H1 (cell line): Measurements from ENCODE around the gene NKTR. TPM values are rescaled to one million over a fixed set of nuclear protein-coding genes. Genes with fewer than 3 reads are reported as not detected.

Experiments
- CTCF ChIA-PET: fragments of 300-600 bp; sonication (Branson Sonifier 250); formaldehyde crosslinking; loops from one replicate; lab custom pipeline; 2021; ENCODE audit not compliant: partially characterized antibody; lab: Charles Lee
- POLR2A ChIA-PET: fragments of 300-600 bp; sonication (Branson Sonifier 250); formaldehyde crosslinking; loops from one replicate; lab custom pipeline; 2021; ENCODE audit warnings: inconsistent platforms; ENCODE audit not compliant: partially characterized antibody; lab: Charles Lee
- DNase-seq, 2 experiments: peaks; one replicate each; pipeline versions ENCODE4 v3.0.0 to v3.0.0-alpha.2; 2010 to 2022; ENCODE audit warnings: low spot score in 2 of 2, low read depth in 1 of 2, mixed read lengths in 1 of 2
- FAIRE-seq: peaks from 2 replicates; lab custom pipeline; 2011; peaks lifted over from hg19 to GRCh38; lab: Jason Lieb, UNC
- H2AFZ ChIP-seq: 2 replicates; pipeline ENCODE4 v1.8.1; 2012; ENCODE audit warnings: low read length, inconsistent platforms
- H2AK5ac ChIP-seq: 2 replicates; pipeline ENCODE4 v1.6.1; 2013; ENCODE audit warnings: low read depth, low read length
- H2BK120ac ChIP-seq: replicated peaks from 2 replicates; pipeline ENCODE3; 2013; ENCODE audit warnings: low read depth, low read length, inconsistent platforms
- H2BK12ac ChIP-seq: 2 replicates; pipeline ENCODE4 v1.6.1; 2013; ENCODE audit warnings: low read depth, low read length
- H2BK15ac ChIP-seq: 2 replicates; pipeline ENCODE4 v1.6.1; 2013; ENCODE audit warnings: low read length
- H2BK20ac ChIP-seq: 2 replicates; pipeline ENCODE4 v1.6.1; 2013; ENCODE audit warnings: low read length
- H2BK5ac ChIP-seq: 2 replicates; pipeline ENCODE4 v1.6.1; 2013; ENCODE audit warnings: low read depth, low read length
- H3K14ac ChIP-seq: 2 replicates; pipeline ENCODE4 v1.6.1; 2013; ENCODE audit warnings: inconsistent platforms; ENCODE audit not compliant: insufficient read length
- H3K18ac ChIP-seq: 2 replicates; pipeline ENCODE4 v1.6.1; 2013; ENCODE audit warnings: low read length; ENCODE audit errors: extremely low read depth
- H3K23ac ChIP-seq: 2 replicates; pipeline ENCODE4 v1.6.1; 2013; ENCODE audit warnings: inconsistent platforms; ENCODE audit not compliant: insufficient read length
- H3K23me2 ChIP-seq: 2 replicates; pipeline ENCODE4 v1.6.1; 2013; ENCODE audit warnings: low read depth, low read length
- H3K27ac ChIP-seq: 2 replicates; pipeline ENCODE4 v1.6.1; 2011; ENCODE audit warnings: low read depth, low read length, inconsistent platforms
- H3K27me3 ChIP-seq, 4 experiments: replicated peaks in 1 of 4; 1 replicate in 1 of 4; 2 replicates in 3 of 4; pipeline versions ENCODE4 v1.6.1 to v1.8.1; 2011 to 2013; ENCODE audit warnings: low read length in 3 of 4, mild to moderate bottlenecking in 3 of 4, inconsistent platforms in 2 of 4, mixed read lengths in 2 of 4, moderate library complexity in 1 of 4; ENCODE audit not compliant: control insufficient read depth in 3 of 4, insufficient read depth in 3 of 4; ENCODE audit errors: extremely low read depth in 1 of 4
- H3K36me3 ChIP-seq, 4 experiments: 2 replicates each; pipeline versions ENCODE4 v1.6.1 to v1.8.1; 2011 to 2013; ENCODE audit warnings: mild to moderate bottlenecking in 4 of 4, low read length in 3 of 4, moderate library complexity in 2 of 4, control low read depth in 1 of 4, inconsistent platforms in 1 of 4; ENCODE audit not compliant: insufficient read depth in 4 of 4, control insufficient read depth in 2 of 4
- H3K4ac ChIP-seq: replicated peaks from 2 replicates; pipeline ENCODE3; 2013; ENCODE audit warnings: low read length, low read depth, mixed read lengths, inconsistent platforms; ENCODE audit not compliant: insufficient read length
- H3K4me1 ChIP-seq, 4 experiments: replicated peaks in 1 of 4; 1 replicate in 1 of 4; 2 replicates in 3 of 4; pipeline versions ENCODE4 v1.6.1 to v1.8.1; 2011 to 2013; ENCODE audit warnings: low read length in 3 of 4, inconsistent platforms in 2 of 4, mixed read lengths in 1 of 4; ENCODE audit not compliant: insufficient read depth in 4 of 4, control insufficient read depth in 3 of 4
- H3K4me2 ChIP-seq, 2 experiments: 2 replicates each; pipeline versions ENCODE4 v1.6.1 to v1.8.1; 2011 to 2013; ENCODE audit warnings: low read depth in 2 of 2, low read length in 2 of 2, control low read depth in 1 of 2, inconsistent platforms in 1 of 2, mild to moderate bottlenecking in 1 of 2; ENCODE audit not compliant: insufficient read depth in 1 of 2
- H3K4me3 ChIP-seq, 4 experiments: fragments of 200-600, 300-600 bp in 1 of 4; sonication (generic), shearing (Covaris generic), sonication (Bioruptor Twin) in 1 of 4; 2 replicates each; pipeline versions ENCODE4 v1.5.1 to v1.8.1; 2011 to 2016; ENCODE audit warnings: low read length in 4 of 4, low read depth in 3 of 4, control low read depth in 2 of 4, inconsistent platforms in 2 of 4, mild to moderate bottlenecking in 2 of 4, mixed read lengths in 1 of 4, moderate library complexity in 1 of 4; ENCODE audit not compliant: insufficient read depth in 2 of 4; ENCODE audit errors: extremely low read depth in 1 of 4
- H3K56ac ChIP-seq: replicated peaks from 2 replicates; pipeline ENCODE3; 2013; ENCODE audit warnings: low read depth, mild to moderate bottlenecking, mixed read lengths, low read length, inconsistent platforms; ENCODE audit not compliant: insufficient read length
- H3K79me1 ChIP-seq: 2 replicates; pipeline ENCODE4 v1.6.1; 2013; ENCODE audit warnings: low read depth, low read length, control low read depth
- H3K79me2 ChIP-seq, 2 experiments: 2 replicates each; pipeline versions ENCODE4 v1.6.1 to v1.8.1; 2012 to 2013; ENCODE audit warnings: low read length in 2 of 2, mild to moderate bottlenecking in 2 of 2, inconsistent platforms in 1 of 2; ENCODE audit not compliant: insufficient read depth in 2 of 2, control insufficient read depth in 1 of 2
- H3K9ac ChIP-seq, 4 experiments: replicated peaks in 1 of 4; 1 replicate in 1 of 4; 2 replicates in 3 of 4; pipeline versions ENCODE4 v1.6.1 to v1.8.1; 2011 to 2013; ENCODE audit warnings: low read depth in 3 of 4, low read length in 3 of 4, control low read depth in 2 of 4, mild to moderate bottlenecking in 2 of 4, moderate library complexity in 2 of 4, inconsistent platforms in 1 of 4; ENCODE audit errors: extremely low read depth in 1 of 4
- H3K9me3 ChIP-seq, 2 experiments: 2 replicates each; pipeline versions ENCODE4 v1.6.1 to v1.8.1; 2012 to 2013; ENCODE audit warnings: mild to moderate bottlenecking in 2 of 2, moderate library complexity in 2 of 2, control low read depth in 1 of 2, inconsistent platforms in 1 of 2, low read depth in 1 of 2, low read length in 1 of 2, mixed read lengths in 1 of 2; ENCODE audit not compliant: insufficient read depth in 2 of 2
- H4K20me1 ChIP-seq, 2 experiments: replicated peaks in 1 of 2; 2 replicates each; pipeline versions ENCODE3 to v1.8.1; 2011 to 2013; ENCODE audit warnings: inconsistent platforms in 2 of 2, low read length in 2 of 2, mild to moderate bottlenecking in 1 of 2; ENCODE audit not compliant: insufficient read depth in 2 of 2, control insufficient read depth in 1 of 2
- H4K5ac ChIP-seq: 2 replicates; pipeline ENCODE4 v1.6.1; 2013; ENCODE audit warnings: low read length, low read depth, mixed read lengths, inconsistent platforms; ENCODE audit not compliant: insufficient read length
- H4K8ac ChIP-seq: 2 replicates; pipeline ENCODE4 v1.8.0; 2013; ENCODE audit warnings: mild to moderate bottlenecking, moderate library complexity, low read length, inconsistent platforms; ENCODE audit not compliant: insufficient read depth; ENCODE audit errors: extremely low read depth
- H4K91ac ChIP-seq: replicated peaks from 2 replicates; pipeline ENCODE3; 2013; ENCODE audit warnings: low read length, mixed read lengths, inconsistent platforms; ENCODE audit not compliant: insufficient read length
- CTCF ChIP-seq, 3 experiments: IDR thresholded peaks; 1 replicate in 2 of 3; 2 replicates in 1 of 3; pipeline versions ENCODE4 v1.5.1 to v1.6.1; 2011; ENCODE audit warnings: low read length in 3 of 3, mild to moderate bottlenecking in 3 of 3, inconsistent platforms in 2 of 3, low read depth in 1 of 3, moderate library complexity in 1 of 3; ENCODE audit not compliant: insufficient read depth in 1 of 3; ENCODE audit errors: control extremely low read depth in 1 of 3
- EGR1 ChIP-seq: IDR thresholded peaks from 2 replicates; pipeline ENCODE4 v1.6.1; 2011; ENCODE audit warnings: low read depth, low read length, borderline replicate concordance
- GABPA ChIP-seq: IDR thresholded peaks from 2 replicates; pipeline ENCODE4 v1.6.1; 2011; ENCODE audit warnings: mild to moderate bottlenecking, low read length, moderate library complexity, borderline replicate concordance; ENCODE audit not compliant: insufficient read depth
- HDAC2 ChIP-seq, 2 experiments: fragments of 300-600 bp in 1 of 2; sonication (generic) in 1 of 2; IDR thresholded peaks; 2 replicates each; pipeline ENCODE4 v1.6.1; 2011 to 2012; ENCODE audit warnings: low read depth in 2 of 2, low read length in 2 of 2, mild to moderate bottlenecking in 2 of 2, moderate library complexity in 2 of 2, borderline replicate concordance in 1 of 2, inconsistent platforms in 1 of 2
- SP1 ChIP-seq: IDR thresholded peaks from 2 replicates; pipeline ENCODE4 v1.6.1; 2011; ENCODE audit warnings: low read depth, low read length
- SRF ChIP-seq: IDR thresholded peaks from 2 replicates; pipeline ENCODE4 v1.6.1; 2011; ENCODE audit warnings: mild to moderate bottlenecking, low read depth, low read length, moderate library complexity
- SUZ12 ChIP-seq: fragments of 200-600 bp; sonication (generic); IDR thresholded peaks from 2 replicates; pipeline ENCODE4 v1.6.1; 2012; ENCODE audit warnings: mild to moderate bottlenecking, inconsistent platforms, low read length, moderate library complexity, mixed read lengths
- TAF7 ChIP-seq: optimal IDR thresholded peaks from 2 replicates; pipeline ENCODE3; 2011; ENCODE audit warnings: low read depth, mild to moderate bottlenecking, inconsistent platforms, low read length, moderate library complexity, borderline replicate concordance
- WGBS, 2 experiments: shearing (Covaris generic) in 1 of 2; methylation state at CpG; one replicate each; pipeline versions ENCODE4 v1.1.6 to v1.1.7; 2013 to 2015; ENCODE audit warnings: low lambda C conversion rate in 2 of 2, mixed read lengths in 2 of 2, inconsistent platforms in 1 of 2, low coverage in 1 of 2, missing lambda C conversion rate in 1 of 2; ENCODE audit not compliant: insufficient replicate concordance in 2 of 2, insufficient coverage in 1 of 2, insufficient read length in 1 of 2; ENCODE audit errors: extremely low coverage in 1 of 2, missing lambda C conversion rate in 1 of 2; 5-methylcytosine and 5-hydroxymethylcytosine counted together
- polyA plus RNA-seq, 7 experiments: library from polyadenylated mRNA; depleted of rRNA in 3 of 7; stranded (reverse) in 5 of 7; unstranded in 2 of 7; fragments of >200 nt in 5 of 7; fragments of 200-250 nt in 2 of 7; gene quantifications; 1 replicate in 5 of 7; 2 replicates in 1 of 7; 4 replicates in 1 of 7; pipeline versions ENCODE4 v1.2.1 to v1.2.3, GENCODE V29; 2011 to 2013; ENCODE audit warnings: missing spikeins in 2 of 7, mixed read lengths in 2 of 7
- total RNA-seq: library from RNA; stranded (reverse); fragmentation: NEBNext Ultra II Directional; extraction: Animal tissue kit (Norgen Biotek cat#: 25700); gene quantifications from 2 replicates; pipeline ENCODE4 v1.2.1, GENCODE V29; 2021
- TF ChIP-seq, protein P1 (sequence below): IDR thresholded peaks from 2 replicates; pipeline ENCODE4 v1.6.1; 2011; ENCODE audit warnings: low read length, improper control_type of control experiment

The NKTR gene
- total and polyA plus RNA-seq, 2 of the 8 experiments (the other 6 are each of a cell fraction or from before 2014, with no cell fraction given), result 24.1 to 62.2 TPM

- H2AK5ac ChIP-seq, result peak overlapping the region; percentile 82; the same call in 1 of the 2 replicates
- no peak for FAIRE-seq
- no peak overlapping the region for H2AFZ ChIP-seq
- no peak overlapping the region for H3K9ac ChIP-seq
- DNase-seq, result no peak
- H2BK20ac ChIP-seq, result no peak overlapping the region
- CTCF ChIA-PET, result interaction anchor here (0.8 to 1.9 kb wide), 5 partner anchors 57 to 87 kb away, joined by 3 to 6 read pairs (median 5); no protein-coding TSS in a partner anchor
- peaks cover 0 to 2% (median 0%) of the 10 kb centered on the region in 4 experiments; a peak in 2 of 7 replicates for H3K27me3 ChIP-seq
- 62% methylated on average over 7 of the region's 7 CpGs; no CpG with 5 or more reads in 1 of the 2 experiments for WGBS, 2 experiments
- no peak overlapping the region for H3K27ac ChIP-seq
- H3K4ac ChIP-seq, result peak overlapping the region; percentile 32
- no peak overlapping the region for H3K18ac ChIP-seq
- no peak overlapping the region for H3K23ac ChIP-seq
- no peaks in the 10 kb centered on the region for H3K36me3 ChIP-seq
- H4K91ac ChIP-seq, result peak overlapping the region; percentile 5
- H3K9me3 ChIP-seq, result 0 out of 4 replicates have a peak, but pooled peaks cover 0 to 2% of the 10 kb centered on the region in 2 experiments
- H2BK12ac ChIP-seq, result no peak overlapping the region
- no peak overlapping the region; the same call in 1 of the 2 replicates for H2BK15ac ChIP-seq
- H2BK5ac ChIP-seq, result no peak overlapping the region
- no peaks in the 10 kb centered on the region for H3K79me2 ChIP-seq
- TF ChIP-seq HDAC2 (IDR thresholded peaks at IDR 0.05; ENCODE audit: borderline replicate concordance in 1 of 2, low read depth in 2 of 2, low read length in 2 of 2) (no peak), SUZ12 (no peak), EGR1 (no peak), TAF7 (no peak), GABPA (no peak), SRF (no peak), SP1 (no peak), CTCF (IDR thresholded peaks at IDR 0.05; ENCODE audit: control extremely low read depth in 1 of 3, insufficient read depth in 1 of 3, low read depth in 1 of 3, low read length in 3 of 3) (no peak)
- TF ChIP-seq, protein P1, sequence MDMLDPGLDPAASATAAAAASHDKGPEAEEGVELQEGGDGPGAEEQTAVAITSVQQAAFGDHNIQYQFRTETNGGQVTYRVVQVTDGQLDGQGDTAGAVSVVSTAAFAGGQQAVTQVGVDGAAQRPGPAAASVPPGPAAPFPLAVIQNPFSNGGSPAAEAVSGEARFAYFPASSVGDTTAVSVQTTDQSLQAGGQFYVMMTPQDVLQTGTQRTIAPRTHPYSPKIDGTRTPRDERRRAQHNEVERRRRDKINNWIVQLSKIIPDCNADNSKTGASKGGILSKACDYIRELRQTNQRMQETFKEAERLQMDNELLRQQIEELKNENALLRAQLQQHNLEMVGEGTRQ, result no peak
- TF ChIP-seq, all 59 proteins: peak for 0
- Histone ChIP-seq H3K4me1 (peaks cover 0 to 7% (median 0%) of the 10 kb centered on the region in 4 experiments; a peak in 2 of 7 replicates), H4K20me1 (peaks cover 0 to 2% of the 10 kb centered on the region in 2 experiments), H3K79me1 (no peaks in the 10 kb centered on the region), H3K23me2 (no peaks in the 10 kb centered on the region), H3K14ac (no peak overlapping the region), H3K56ac (no peak overlapping the region), H3K4me2 (no peak overlapping the region), H3K4me3 (no peak overlapping the region), H2BK120ac (no peak overlapping the region), H4K8ac (no peak overlapping the region), H4K5ac (no peak overlapping the region)
- POLR2A ChIA-PET, result interaction anchor here (3.1 kb wide), 1 partner anchor 15 kb away, joined by 10 read pairs; no protein-coding TSS in a partner anchor
Measured at GRCh38 chr3:42667096-42667522, 66.6 kb downstream of the NKTR start.
